ENCODE data around the gene TMEM61.
A peak's percentile ranks its signal among the peaks of the same experiment; 100 is the strongest.
"Not testable (repeated sequence)": the region's sequence is repeated elsewhere in the genome, so short reads cannot be mapped to it uniquely, and the experiment has no call there.

Gene TMEM61

GRCh38 chr1:54962612-54963395, 17.6 kb upstream of the TMEM61 start:
- no peak for DNase-seq (ENCODE audit: low spot score)

GRCh38 chr1:54963829-54964228, 16.6 kb upstream of the TMEM61 start:
- DNase-seq (ENCODE audit: low spot score) = not testable (repeated sequence)

- DNase-seq (ENCODE audit: low spot score) = no peak
Measured at GRCh38 chr1:54965624-54966340, 14.6 kb upstream of the TMEM61 start.

GRCh38 chr1:54967372-54967771, 13.1 kb upstream of the TMEM61 start:
- peak; percentile 15 for DNase-seq (ENCODE audit: low spot score)

GRCh38 chr1:54968551-54968950, 11.9 kb upstream of the TMEM61 start:
- no peak for DNase-seq (ENCODE audit: low spot score)

GRCh38 chr1:54969879-54970278, 10.5 kb upstream of the TMEM61 start:
- DNase-seq (ENCODE audit: low spot score) = peak; percentile 22

- peak; percentile 6 for DNase-seq (ENCODE audit: low spot score)
Measured at GRCh38 chr1:54970901-54971300, 9.5 kb upstream of the TMEM61 start.

GRCh38 chr1:54971317-54971791, 9.1 kb upstream of the TMEM61 start:
- DNase-seq (ENCODE audit: low spot score) = peak; percentile 17

GRCh38 chr1:54972436-54972835, 8.0 kb upstream of the TMEM61 start:
- DNase-seq (ENCODE audit: low spot score) = peak; percentile 28

- peak; percentile 70 for DNase-seq (ENCODE audit: low spot score)
Measured at GRCh38 chr1:54973205-54973921, 7.1 kb upstream of the TMEM61 start.

- DNase-seq (ENCODE audit: low spot score) = peak; percentile 35
Measured at GRCh38 chr1:54975356-54976108, 4.9 kb upstream of the TMEM61 start.

- DNase-seq (ENCODE audit: low spot score) = no peak
Measured at GRCh38 chr1:54976747-54977146, 3.7 kb upstream of the TMEM61 start.

- peak; percentile 29 for DNase-seq (ENCODE audit: low spot score)
Measured at GRCh38 chr1:54977533-54978297, 2.7 kb upstream of the TMEM61 start.

- peak; percentile 39 for DNase-seq (ENCODE audit: low spot score)
Measured at GRCh38 chr1:54978528-54979326, 1.7 kb upstream of the TMEM61 start.

GRCh38 chr1:54979327-54979891, 1.0 kb upstream of the TMEM61 start:
- DNase-seq (ENCODE audit: low spot score) = peak; percentile 38

- DNase-seq (ENCODE audit: low spot score) = no peak
Measured at GRCh38 chr1:54980046-54980527, 341 bp upstream of the TMEM61 start.

- peak; percentile 23 for DNase-seq (ENCODE audit: low spot score)
Measured at GRCh38 chr1:54981466-54981865, 1.0 kb downstream of the TMEM61 start.

- no peak for DNase-seq (ENCODE audit: low spot score)
Measured at GRCh38 chr1:54982739-54983138, 2.3 kb downstream of the TMEM61 start.

- no peak for DNase-seq (ENCODE audit: low spot score)
Measured at GRCh38 chr1:54984131-54984842, 3.9 kb downstream of the TMEM61 start.
